SK-N-SH (cell line): ENCODE measurements around the gene MMP24OS.
"Not testable (repeated sequence)": the region's sequence is repeated elsewhere in the genome, so short reads cannot be mapped to it uniquely, and the experiment has no call there.

Experiments used
- EZH2phosphoT487 ChIP-seq: fragments of 200-600 bp; sonication (generic); IDR thresholded peaks from 2 replicates; pipeline ENCODE4 v1.6.1; 2017; ENCODE audit warnings: low read depth, mixed run types, mild to moderate bottlenecking, antibody characterized with exemption, moderate library complexity, borderline replicate concordance
- GABPA ChIP-seq: IDR thresholded peaks from 2 replicates; pipeline ENCODE4 v1.4.0; 2012; ENCODE audit warnings: low read depth, mild to moderate bottlenecking
- JUND ChIP-seq: IDR thresholded peaks from 2 replicates; pipeline ENCODE4 v1.4.0; 2012
- MXI1 ChIP-seq: IDR thresholded peaks from 2 replicates; pipeline ENCODE4 v1.6.1; 2012; ENCODE audit warnings: mild to moderate bottlenecking, low read depth, low read length, improper control_type of control experiment
- SMC3 ChIP-seq: IDR thresholded peaks from 2 replicates; pipeline ENCODE4 v1.6.1; 2012; ENCODE audit warnings: low read depth, low read length, improper control_type of control experiment
- TAF1 ChIP-seq: IDR thresholded peaks from 2 replicates; pipeline ENCODE4 v1.6.1; 2012; ENCODE audit warnings: low read depth, mild to moderate bottlenecking, low read length, moderate library complexity, borderline replicate concordance
- USF1 ChIP-seq: IDR thresholded peaks from 2 replicates; pipeline ENCODE4 v1.4.0; 2012; ENCODE audit warnings: low read depth, borderline replicate concordance
- TF ChIP-seq, protein P1 (sequence below): fragments of 200-600 bp; sonication (generic); IDR thresholded peaks from 2 replicates; pipeline ENCODE4 v1.6.1; 2017; ENCODE audit warnings: antibody characterized with exemption, mild to moderate bottlenecking, moderate library complexity
- TF ChIP-seq, protein P2 (sequence below): IDR thresholded peaks from 2 replicates; pipeline ENCODE4 v1.6.1; 2012; ENCODE audit warnings: mild to moderate bottlenecking, low read depth, low read length, moderate library complexity

GRCh38 chr20:35262321-35262720 lies 15.6 kb downstream of the MMP24OS start:
- TF ChIP-seq, protein P1, sequence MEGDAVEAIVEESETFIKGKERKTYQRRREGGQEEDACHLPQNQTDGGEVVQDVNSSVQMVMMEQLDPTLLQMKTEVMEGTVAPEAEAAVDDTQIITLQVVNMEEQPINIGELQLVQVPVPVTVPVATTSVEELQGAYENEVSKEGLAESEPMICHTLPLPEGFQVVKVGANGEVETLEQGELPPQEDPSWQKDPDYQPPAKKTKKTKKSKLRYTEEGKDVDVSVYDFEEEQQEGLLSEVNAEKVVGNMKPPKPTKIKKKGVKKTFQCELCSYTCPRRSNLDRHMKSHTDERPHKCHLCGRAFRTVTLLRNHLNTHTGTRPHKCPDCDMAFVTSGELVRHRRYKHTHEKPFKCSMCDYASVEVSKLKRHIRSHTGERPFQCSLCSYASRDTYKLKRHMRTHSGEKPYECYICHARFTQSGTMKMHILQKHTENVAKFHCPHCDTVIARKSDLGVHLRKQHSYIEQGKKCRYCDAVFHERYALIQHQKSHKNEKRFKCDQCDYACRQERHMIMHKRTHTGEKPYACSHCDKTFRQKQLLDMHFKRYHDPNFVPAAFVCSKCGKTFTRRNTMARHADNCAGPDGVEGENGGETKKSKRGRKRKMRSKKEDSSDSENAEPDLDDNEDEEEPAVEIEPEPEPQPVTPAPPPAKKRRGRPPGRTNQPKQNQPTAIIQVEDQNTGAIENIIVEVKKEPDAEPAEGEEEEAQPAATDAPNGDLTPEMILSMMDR: not testable (repeated sequence)
- not testable (repeated sequence) for TF ChIP-seq SMC3, MXI1, EZH2phosphoT487, TAF1, GABPA, JUND, USF1
- TF ChIP-seq, protein P2, sequence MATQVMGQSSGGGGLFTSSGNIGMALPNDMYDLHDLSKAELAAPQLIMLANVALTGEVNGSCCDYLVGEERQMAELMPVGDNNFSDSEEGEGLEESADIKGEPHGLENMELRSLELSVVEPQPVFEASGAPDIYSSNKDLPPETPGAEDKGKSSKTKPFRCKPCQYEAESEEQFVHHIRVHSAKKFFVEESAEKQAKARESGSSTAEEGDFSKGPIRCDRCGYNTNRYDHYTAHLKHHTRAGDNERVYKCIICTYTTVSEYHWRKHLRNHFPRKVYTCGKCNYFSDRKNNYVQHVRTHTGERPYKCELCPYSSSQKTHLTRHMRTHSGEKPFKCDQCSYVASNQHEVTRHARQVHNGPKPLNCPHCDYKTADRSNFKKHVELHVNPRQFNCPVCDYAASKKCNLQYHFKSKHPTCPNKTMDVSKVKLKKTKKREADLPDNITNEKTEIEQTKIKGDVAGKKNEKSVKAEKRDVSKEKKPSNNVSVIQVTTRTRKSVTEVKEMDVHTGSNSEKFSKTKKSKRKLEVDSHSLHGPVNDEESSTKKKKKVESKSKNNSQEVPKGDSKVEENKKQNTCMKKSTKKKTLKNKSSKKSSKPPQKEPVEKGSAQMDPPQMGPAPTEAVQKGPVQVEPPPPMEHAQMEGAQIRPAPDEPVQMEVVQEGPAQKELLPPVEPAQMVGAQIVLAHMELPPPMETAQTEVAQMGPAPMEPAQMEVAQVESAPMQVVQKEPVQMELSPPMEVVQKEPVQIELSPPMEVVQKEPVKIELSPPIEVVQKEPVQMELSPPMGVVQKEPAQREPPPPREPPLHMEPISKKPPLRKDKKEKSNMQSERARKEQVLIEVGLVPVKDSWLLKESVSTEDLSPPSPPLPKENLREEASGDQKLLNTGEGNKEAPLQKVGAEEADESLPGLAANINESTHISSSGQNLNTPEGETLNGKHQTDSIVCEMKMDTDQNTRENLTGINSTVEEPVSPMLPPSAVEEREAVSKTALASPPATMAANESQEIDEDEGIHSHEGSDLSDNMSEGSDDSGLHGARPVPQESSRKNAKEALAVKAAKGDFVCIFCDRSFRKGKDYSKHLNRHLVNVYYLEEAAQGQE: not testable (repeated sequence)
